Measurements from ENCODE around the gene RANBP10.

RANBP10 gene

DNA sequence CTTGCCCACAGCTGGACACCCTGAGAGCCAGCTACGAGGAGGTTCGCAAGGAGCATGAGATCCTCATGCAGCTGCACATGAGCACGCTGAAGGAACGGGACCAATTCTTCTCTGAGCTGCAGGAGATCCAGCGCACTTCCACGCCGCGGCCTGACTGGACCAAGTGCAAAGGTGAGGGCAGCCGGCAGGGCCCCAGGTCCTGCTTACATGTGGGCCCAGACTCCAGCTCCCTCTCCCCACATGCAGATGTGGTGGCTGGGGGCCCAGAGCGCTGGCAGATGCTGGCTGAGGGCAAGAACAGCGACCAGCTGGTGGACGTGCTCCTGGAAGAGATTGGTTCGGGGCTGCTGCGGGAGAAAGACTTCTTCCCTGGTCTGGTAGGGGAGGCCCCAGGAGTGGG lies 19.5 kb upstream of the RANBP10 start:
- DNase-seq = no peak

DNA sequence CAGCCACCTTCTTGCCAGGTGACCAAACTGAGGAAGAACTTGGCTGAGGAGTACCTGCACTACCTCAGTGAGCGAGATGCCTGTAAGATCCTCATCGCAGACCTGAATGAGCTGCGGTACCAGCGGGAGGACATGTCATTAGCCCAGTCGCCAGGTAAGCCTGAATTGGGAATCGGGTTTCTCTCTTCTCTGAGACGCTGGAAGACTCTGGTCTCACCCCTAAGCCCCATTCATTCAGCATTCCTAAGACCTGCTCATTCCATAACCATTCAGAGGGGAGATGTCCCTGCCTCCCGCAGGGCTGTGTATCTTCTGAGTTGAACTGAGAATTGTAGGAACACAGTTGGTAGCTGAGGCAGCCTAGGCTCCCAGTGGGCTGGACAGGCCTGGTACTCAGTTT lies 18.8 kb upstream of the RANBP10 start:
- no peak for DNase-seq

- no peak for DNase-seq
These were observed 16.2 kb upstream of the RANBP10 start for GRCh38 chr16:67822511-67822910.

DNA sequence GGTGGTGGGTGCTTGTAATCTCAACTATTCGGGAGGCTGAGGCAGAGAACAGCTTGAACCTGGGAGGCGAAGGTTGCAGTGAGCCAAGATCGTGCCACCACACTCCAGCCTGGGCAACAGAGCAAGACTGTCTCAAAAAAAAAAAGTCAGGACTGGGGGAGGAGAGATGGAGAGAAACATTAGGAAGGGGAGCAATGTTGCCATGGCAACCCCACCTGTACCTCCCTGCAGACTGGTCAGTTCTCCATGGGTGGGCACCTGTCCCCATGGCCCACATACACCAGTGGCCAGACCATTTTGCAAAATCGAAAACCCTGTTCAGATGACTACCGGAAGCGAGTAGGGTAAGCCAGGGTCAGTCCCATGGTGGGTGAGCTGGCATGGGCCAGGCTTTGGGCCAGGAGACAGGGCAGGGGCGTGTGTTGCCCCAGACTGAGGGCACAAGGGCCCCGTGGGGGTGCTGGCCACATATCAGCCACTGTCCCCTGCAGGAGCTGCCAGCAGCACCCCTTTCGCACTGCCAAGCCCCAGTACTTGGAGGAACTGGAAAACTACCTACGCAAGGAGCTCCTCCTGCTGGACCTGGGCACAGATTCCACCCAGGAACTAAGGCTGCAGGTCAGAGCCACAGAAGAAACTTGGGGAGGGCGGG lies 14.4 kb upstream of the RANBP10 start:
- DNase-seq = no peak

DNA sequence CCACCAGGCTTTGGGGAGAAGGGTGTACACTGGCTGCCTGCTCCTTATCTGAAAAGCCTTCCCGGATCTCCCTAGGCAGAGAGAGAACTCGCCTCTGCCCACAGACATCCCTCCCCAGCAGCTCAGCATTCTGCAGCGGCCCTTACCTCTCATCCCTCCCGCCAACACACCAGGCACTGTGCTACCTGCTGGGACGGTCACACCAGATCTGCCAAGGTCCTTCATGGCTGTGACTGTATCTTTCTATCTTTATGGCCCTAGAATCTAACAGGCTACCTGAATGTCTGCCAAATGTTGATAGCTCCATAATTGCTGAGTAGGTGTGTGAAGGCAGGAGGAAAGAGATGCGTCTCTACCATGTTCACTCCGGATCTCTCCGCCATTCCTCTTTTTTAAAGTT lies 8.2 kb upstream of the RANBP10 start:
- DNase-seq = no peak

GRCh38 chr16:67811899-67812298 lies 5.5 kb upstream of the RANBP10 start:
- no peak for DNase-seq

DNA sequence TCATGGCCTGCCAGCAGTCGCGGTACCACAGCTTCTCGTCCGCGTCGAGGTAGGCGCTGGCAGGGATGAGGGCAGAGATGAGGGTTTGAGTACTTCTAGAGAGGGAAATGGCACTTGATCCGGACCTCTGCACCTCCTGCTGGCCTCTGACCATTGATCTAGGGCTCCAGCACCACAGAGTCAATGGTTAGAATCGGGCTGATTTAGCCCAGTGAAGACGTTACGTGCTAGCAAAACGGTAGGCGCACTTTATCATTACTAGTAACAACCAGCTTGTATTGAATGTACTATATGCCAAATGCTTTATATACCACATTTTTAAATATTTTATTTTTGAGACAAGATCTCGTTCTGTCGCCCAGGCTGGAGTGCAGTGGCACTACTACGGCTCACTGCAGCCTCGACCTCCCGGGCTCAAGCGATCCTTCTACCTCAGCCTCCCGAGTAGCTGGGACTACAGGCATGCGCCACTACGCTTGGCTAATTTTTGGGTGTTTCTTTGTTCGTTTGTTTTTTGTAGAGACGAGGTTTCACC lies 855 bp upstream of the RANBP10 start:
- no peak for DNase-seq

GRCh38 chr16:67805718-67806427 lies 487 bp downstream of the RANBP10 start:
- DNase-seq = no peak

DNA sequence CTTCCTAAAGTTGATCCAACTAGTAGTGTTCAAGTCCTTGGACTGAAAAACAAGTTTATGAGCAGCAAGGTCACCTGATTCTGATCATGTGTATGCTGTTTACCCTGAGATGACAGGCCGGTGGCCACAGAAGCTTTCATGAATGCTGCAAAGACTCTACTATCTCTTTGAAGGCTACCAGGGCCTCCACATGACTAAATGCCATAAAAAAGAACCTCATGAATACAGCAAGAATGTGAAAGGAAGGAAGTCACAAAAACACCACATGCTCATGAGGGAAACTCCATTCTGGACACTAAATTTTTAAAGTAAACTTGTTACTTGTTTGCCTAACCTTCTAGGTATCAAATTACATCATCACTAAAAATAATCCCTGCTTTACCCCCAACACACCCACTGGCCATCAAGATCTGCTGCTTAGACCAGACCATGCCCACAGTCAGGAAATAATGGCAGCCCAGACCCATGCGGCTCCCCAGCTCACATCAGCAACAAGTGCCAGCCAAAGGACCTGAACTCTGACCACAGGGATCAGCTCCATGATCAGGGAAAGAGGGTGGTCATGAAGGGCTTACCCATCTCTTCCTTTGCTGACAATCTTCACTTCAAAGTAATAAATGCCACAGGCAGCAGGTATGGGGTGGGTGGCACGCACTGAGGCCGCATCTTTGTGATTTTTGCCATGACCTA lies 1.4 kb downstream of the RANBP10 start:
- DNase-seq = no peak

- no peak for DNase-seq
These were observed 2.5 kb downstream of the RANBP10 start for GRCh38 chr16:67803894-67804293.

DNA sequence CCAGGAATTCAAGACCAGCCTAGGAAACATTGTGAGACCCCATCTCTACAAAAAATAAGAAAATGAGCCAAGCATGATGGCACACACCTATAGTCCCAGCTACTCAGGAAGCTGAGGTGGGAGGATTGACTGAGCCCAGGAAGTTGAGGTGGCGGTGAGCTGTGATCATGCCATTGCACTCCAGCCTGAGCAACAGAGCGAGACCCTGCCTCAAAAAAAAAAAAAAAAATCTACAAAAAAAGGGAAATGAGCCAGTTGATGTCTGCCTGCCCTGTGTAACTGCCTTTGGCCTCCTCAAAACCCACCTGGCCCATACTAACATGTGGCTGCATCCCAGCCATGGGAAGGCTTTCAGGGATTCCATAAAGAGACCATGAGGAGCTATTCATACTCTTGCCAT lies 4.5 kb downstream of the RANBP10 start:
- no peak for DNase-seq

DNA sequence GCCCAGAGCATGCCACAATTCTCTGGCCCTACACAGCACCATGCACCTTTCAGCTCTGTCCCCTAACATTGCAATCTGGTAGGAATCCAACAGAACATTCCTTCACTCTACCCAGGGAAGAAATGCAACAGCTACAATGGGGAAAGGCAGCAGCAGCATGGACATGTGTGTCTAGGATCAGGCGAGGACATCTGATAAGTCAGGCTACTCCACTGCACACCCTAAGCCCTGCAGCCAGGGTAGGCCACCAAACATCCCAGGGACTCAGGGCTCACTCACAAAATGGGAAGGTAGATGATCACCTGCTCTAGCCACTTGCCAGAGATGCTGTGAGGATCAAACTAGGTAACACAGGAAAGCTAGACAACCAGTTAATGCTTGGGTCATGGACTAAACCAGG lies 5.1 kb downstream of the RANBP10 start:
- no peak for DNase-seq

GRCh38 chr16:67800338-67800926 lies 5.9 kb downstream of the RANBP10 start:
- no peak for DNase-seq

GRCh38 chr16:67796099-67796718 lies 10.2 kb downstream of the RANBP10 start:
- no peak for DNase-seq

DNA sequence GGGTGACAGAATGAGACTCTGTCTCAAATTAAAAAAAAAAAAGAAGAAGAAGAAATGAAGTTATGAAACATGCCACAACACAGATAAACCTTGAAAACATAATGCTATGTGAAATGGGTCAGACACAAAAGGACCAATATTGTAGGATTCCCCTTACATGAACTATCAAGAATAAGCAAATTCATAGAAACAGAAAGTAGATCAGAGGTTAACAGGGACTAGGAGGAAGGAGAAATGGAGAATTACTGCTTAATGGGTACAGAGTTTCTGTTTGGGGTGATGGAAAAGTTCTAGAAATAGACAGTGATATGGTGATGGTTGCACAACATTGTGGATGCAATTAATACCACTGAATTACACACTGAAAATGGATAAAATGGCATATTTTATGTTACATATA lies 16.3 kb downstream of the RANBP10 start:
- DNase-seq = no peak

DNA sequence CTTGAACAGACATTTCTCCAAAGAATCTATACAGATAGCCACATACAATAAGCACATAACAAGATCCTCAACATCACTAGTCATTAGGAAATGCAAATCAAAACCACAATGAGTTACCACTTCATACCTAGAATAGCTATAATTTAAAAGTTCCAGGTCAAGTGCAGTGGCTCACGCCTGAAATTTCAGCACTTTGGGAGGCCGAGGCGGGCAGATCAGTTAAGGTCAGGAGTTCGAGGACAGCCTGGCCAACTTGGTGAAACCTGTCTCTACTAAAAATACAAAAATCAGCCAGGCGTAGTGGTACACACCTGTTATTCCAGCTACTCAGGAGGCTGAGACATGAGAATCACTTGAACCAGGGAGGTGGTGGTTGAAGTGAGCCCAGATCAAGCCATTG lies 19.9 kb downstream of the RANBP10 start:
- no peak for DNase-seq

- DNase-seq = no peak
These were observed 23.0 kb downstream of the RANBP10 start for GRCh38 chr16:67783353-67783725.

DNA sequence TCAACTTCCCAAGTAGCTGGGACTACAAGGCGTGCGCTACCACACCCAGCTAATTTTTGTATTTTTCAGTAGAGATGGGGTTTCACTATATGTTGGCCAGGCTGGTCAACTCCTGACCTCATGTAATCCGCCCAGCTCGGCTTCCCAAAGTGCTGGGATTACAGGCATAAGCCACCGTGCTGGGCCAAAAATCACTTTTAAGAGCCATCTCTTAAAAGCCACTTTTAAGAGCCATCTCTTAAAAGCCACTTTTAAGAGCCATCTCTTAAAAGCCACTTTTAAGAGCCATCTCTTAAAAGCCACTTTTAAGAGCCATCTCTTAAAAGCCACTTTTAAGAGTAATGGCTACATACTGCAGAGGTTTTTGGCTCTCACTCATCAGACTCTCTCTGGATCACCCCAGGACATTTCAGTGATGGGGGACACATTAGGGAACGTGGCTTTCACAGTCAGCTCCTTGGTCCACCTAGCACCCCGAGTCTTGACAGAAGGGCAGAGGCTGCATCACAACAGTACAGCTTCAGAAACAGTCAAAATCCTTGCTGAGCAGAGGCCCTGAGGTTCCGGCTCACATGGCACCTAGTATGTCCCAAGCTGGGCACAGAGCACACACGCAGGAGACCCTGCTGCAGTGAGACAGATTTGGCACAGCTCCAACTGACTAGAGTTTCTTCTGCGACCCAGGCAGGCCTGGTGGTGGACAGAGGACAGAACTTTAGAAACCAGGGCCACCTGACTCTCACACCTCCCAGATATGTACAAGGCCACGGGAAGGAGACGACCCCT lies 23.6 kb downstream of the RANBP10 start:
- no peak for DNase-seq

DNA sequence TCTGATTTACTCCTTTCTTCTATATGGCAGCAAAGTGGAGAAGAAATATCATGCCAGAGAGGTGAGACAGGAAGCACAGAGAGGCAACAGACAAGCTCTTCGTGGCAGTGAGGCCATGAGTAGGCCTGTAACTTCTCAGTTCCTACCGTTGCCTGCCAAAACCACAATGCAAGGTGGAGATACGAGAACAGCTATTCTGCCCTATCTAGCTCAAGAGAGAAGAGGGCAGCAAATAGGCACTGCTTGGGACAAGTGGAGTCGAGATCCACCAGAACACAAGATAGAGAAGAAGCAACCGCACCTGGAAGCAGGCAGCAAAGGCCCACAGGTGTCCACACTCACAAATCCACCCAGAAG lies 24.8 kb downstream of the RANBP10 start:
- DNase-seq = no peak

GRCh38 chr16:67780847-67781564 lies 25.4 kb downstream of the RANBP10 start:
- no peak for DNase-seq

GRCh38 chr16:67779256-67780014 lies 26.9 kb downstream of the RANBP10 start:
- no peak for DNase-seq

Data from eye (tissue), 1 donor.